Left ventricle myocardium inferior (tissue), 1 donor: ENCODE measurements around the gene AMACR. TPM values are rescaled to one million over a fixed set of nuclear protein-coding genes. Genes with fewer than 3 reads are reported as not detected.
A peak's percentile ranks its signal among the peaks of the same experiment; 100 is the strongest.

Source experiments
- DNase-seq: peaks from one replicate; pipeline ENCODE4 v3.0.0-alpha.2; 2020
- H3K27ac ChIP-seq: fragments of 200-600 bp; replicated peaks from 2 replicates; pipeline ENCODE4 v1.8.0; 2021
- H3K27me3 ChIP-seq: fragments of 200-600 bp; 2 replicates; pipeline ENCODE4 v1.8.0; 2021; ENCODE audit warnings: low read depth
- H3K36me3 ChIP-seq: fragments of 200-600 bp; 2 replicates; pipeline ENCODE4 v1.8.0; 2021
- H3K4me1 ChIP-seq: fragments of 200-600 bp; 2 replicates; pipeline ENCODE4 v1.8.0; 2021
- H3K4me3 ChIP-seq: fragments of 200-600 bp; 2 replicates; pipeline ENCODE4 v1.8.0; 2021; ENCODE audit warnings: mild to moderate bottlenecking, moderate library complexity
- H3K9me3 ChIP-seq: fragments of 200-600 bp; replicated peaks from 2 replicates; pipeline ENCODE4 v1.8.0; 2021
- intact Hi-C: fragments of 100-400 bp; cut with micrococcal nuclease; formaldehyde crosslinking; loops from one replicate; pipeline ENCODE4 v1.11.0; 2022
- long read RNA-seq: library from polyadenylated mRNA; unstranded; transcript quantifications from one replicate; pipeline ENCODE4 v2.0.0, GENCODE V29; 2021
- total RNA-seq: library from RNA; stranded (reverse); fragmentation: NEBNext Ultra II Directional; extraction: Animal tissue kit (Norgen Biotek cat#: 25700); gene quantifications from one replicate; pipeline ENCODE4 v1.2.1, GENCODE V29; 2021
- TF ChIP-seq, protein P1 (sequence below): fragments of 200-600 bp; IDR thresholded peaks from 2 replicates; pipeline ENCODE4 v1.8.0; 2021; ENCODE audit warnings: antibody characterized with exemption, mild to moderate bottlenecking, borderline replicate concordance
- donor health status: DM: no; HTN: yes; CAD: no; lungs with severe emphysema.

The AMACR gene
- total RNA-seq: 6.1 TPM
- long read RNA-seq, full-length matches to known transcripts: 13 of 14 reads
- long read RNA-seq, partial matches to known transcripts: 0 of 14 reads
- long read RNA-seq, other reads (novel, unspliced or antisense): 1 of 14 reads

DNA sequence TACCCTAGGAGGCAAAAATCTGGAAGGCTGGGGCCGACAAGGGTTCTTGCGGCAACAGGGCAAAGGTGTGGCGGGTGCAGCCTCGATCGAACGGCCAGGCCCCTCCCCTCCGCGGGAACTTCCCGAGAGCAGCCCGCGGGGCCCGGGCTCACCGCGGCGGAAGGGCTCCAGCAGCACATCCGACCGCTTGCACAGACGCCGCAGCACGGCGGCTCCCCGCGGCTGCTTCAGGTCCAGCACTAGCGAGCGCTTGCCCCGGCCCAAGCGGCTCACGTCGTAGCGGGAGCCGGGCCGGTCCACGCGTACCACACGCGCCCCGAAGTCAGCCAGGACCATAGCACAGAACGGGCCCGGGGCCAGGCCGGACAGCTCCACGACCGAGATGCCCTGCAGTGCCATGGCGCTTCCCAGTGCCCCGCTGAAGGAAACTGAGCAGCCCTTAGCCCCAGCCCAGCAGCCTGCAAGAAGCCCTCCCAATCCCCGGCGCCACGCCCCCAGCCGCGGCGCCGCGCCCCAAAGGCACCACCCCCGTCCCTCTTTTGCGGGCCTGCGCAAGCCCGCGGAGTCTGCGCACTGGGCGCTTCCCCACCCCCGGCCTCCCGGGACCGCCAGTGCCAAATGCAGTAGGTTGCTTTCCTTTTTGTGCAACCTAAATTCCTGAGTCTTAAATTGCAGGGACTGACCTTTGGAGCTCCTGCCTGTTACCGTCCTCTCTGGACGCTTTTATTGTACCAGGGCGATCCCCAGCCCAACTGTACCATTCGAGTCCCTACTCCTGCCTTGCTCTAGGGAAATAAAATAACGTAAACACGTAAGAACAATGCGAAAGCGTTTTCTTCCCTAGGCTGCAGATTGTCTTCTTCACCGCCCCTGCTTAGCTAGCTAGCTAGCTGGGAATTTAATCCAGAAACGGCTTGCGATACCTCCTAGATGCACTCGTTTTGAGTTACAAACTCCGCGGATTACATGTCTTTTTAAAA is at the start of gene AMACR:
TSS of gene AMACR (minus strand) at position 430 of the 980 bp plus-strand sequence. CDS start at position 399, 31 bp downstream.
- Histone ChIP-seq H3K9me3 (no peaks in the 10 kb centered on the region), H3K27ac (peak within 1 kb of the TSS; percentile 97), H3K27me3 (no peaks in the 10 kb centered on the region), H3K36me3 (peaks cover 18% of the 10 kb centered on the region), H3K4me3 (peak within 1 kb of the TSS; percentile 79), H3K4me1 (peaks cover 28% of the 10 kb centered on the region)
- TF ChIP-seq, protein P1, sequence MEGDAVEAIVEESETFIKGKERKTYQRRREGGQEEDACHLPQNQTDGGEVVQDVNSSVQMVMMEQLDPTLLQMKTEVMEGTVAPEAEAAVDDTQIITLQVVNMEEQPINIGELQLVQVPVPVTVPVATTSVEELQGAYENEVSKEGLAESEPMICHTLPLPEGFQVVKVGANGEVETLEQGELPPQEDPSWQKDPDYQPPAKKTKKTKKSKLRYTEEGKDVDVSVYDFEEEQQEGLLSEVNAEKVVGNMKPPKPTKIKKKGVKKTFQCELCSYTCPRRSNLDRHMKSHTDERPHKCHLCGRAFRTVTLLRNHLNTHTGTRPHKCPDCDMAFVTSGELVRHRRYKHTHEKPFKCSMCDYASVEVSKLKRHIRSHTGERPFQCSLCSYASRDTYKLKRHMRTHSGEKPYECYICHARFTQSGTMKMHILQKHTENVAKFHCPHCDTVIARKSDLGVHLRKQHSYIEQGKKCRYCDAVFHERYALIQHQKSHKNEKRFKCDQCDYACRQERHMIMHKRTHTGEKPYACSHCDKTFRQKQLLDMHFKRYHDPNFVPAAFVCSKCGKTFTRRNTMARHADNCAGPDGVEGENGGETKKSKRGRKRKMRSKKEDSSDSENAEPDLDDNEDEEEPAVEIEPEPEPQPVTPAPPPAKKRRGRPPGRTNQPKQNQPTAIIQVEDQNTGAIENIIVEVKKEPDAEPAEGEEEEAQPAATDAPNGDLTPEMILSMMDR: peak; percentile 19
- peak; percentile 94 for DNase-seq
- intact Hi-C loops: no loop called here

DNA sequence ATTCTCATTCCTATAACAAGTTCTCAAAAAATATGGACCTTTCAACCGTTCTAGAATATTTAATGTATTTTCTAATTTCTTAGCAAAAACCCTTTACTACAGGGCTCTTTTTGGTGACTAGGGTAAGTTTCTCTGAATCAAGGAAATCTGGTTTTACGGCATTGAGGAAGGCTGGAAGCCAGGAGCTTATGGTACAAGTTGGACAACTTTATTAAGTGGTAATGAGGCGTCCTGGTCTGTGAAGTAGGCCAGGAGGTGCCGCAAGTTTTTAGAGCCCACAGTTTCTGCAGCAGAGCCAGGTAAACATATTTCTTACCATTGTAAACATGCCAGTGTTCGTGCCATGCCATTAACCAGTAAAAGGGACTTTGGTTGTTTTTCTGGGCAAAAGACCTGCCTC is 49.7 kb upstream of the AMACR start:
- intact Hi-C loops: no loop called here
- no peak overlapping the region for H3K4me3 ChIP-seq
- TF ChIP-seq, protein P1: no peak
- H3K4me1 ChIP-seq: peaks cover 19% of the 10 kb centered on the region
- DNase-seq: no peak
- no peaks in the 10 kb centered on the region for H3K9me3 ChIP-seq
- H3K27me3 ChIP-seq: no peaks in the 10 kb centered on the region
- H3K27ac ChIP-seq: no peak overlapping the region
- no peaks in the 10 kb centered on the region for H3K36me3 ChIP-seq

DNA sequence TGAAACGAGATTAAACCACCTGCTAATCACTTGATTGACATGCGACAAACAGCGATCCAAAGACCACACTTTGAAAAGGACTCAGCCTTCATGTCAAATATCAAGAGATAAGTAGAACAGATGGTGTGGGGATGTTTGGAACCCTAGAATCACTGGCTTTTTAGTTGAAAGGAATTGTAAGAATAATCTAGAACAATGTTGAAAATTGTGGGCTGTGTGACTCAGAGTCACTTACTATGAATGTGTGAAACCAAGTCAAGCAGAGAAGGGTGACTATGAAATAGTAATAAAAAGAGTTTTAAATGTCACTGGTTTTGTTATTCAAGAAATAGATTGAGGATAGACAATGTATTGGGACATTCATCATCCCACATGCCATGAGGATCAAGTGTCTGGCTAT is 49.3 kb upstream of the AMACR start:
- Histone ChIP-seq H3K4me3 (no peak overlapping the region), H3K4me1 (peaks cover 23% of the 10 kb centered on the region), H3K36me3 (no peaks in the 10 kb centered on the region), H3K9me3 (no peaks in the 10 kb centered on the region), H3K27ac (no peak overlapping the region), H3K27me3 (no peaks in the 10 kb centered on the region)
- TF ChIP-seq, protein P1: no peak
- no peak for DNase-seq
- intact Hi-C loops: no loop called here

DNA sequence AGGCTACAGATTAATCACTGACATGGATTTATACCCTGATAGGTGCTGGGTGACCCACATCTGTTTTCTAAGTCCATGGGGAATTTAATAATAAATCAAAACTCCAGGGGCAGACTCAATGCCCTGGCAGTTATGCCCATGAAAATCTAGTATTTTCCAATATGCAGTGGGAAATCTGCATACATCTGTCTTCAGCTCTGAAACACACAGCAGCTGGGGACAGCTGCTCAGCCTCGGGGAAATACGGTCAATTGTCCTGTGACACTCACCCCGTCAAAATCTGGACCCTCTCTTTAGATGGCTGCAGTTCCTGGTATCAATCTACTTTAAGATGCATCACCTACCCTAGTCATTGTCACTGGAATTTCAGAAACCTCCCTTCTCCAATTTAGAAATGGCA is 47.8 kb upstream of the AMACR start:
- TF ChIP-seq, protein P1: no peak
- Histone ChIP-seq H3K27me3 (no peaks in the 10 kb centered on the region), H3K4me1 (peaks cover 28% of the 10 kb centered on the region), H3K36me3 (peaks cover 6% of the 10 kb centered on the region), H3K4me3 (no peak overlapping the region), H3K27ac (no peak overlapping the region), H3K9me3 (no peaks in the 10 kb centered on the region)
- DNase-seq: no peak
- intact Hi-C loops: no loop called here

DNA sequence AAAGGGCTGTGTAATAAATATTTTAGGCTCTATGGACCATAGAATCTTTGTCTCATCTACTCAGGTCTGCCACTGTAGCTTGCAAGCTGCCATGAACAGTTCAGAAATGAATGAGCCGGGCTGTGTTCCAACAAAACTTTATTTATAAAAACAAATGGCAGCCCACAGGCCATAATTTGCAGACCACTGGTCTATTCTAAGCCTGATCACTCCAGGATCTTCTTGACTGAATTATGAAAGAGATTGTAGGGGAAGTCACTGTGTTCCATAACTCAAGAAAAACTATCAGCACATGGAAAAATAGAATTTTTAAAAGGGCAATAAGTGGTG is 46.5 kb upstream of the AMACR start:
- TF ChIP-seq, protein P1: no peak
- no peak for DNase-seq

More for the DNA sequence above, 46.5 kb upstream of the AMACR start:
- H3K27me3 ChIP-seq: no peaks in the 10 kb centered on the region
- H3K36me3 ChIP-seq: peaks cover 6% of the 10 kb centered on the region
- H3K9me3 ChIP-seq: no peaks in the 10 kb centered on the region
- intact Hi-C loops: no loop called here
- peak overlapping the region; percentile 51 for H3K27ac ChIP-seq
- peaks cover 28% of the 10 kb centered on the region for H3K4me1 ChIP-seq
- no peak overlapping the region for H3K4me3 ChIP-seq
